Measurements from ENCODE around the gene EML6.
A peak's percentile ranks its signal among the peaks of the same experiment; 100 is the strongest.
"Not testable (repeated sequence)": the region's sequence is repeated elsewhere in the genome, so short reads cannot be mapped to it uniquely, and the experiment has no call there.

Gene EML6

GRCh38 chr2:54855434-54855833, 132.0 kb downstream of the EML6 start:
- DNase-seq: no peak

- DNase-seq: no peak
Measured at GRCh38 chr2:54858021-54858681, 134.7 kb downstream of the EML6 start.

GRCh38 chr2:54859416-54859815, 136.0 kb downstream of the EML6 start:
- DNase-seq: no peak

GRCh38 chr2:54859997-54860701, 136.7 kb downstream of the EML6 start:
- DNase-seq: no peak

GRCh38 chr2:54862229-54862628, 138.8 kb downstream of the EML6 start:
- DNase-seq: no peak

GRCh38 chr2:54862742-54863141, 139.3 kb downstream of the EML6 start:
- DNase-seq: no peak

- no peak for DNase-seq
Measured at GRCh38 chr2:54863660-54864059, 140.2 kb downstream of the EML6 start.

GRCh38 chr2:54864096-54864495, 140.6 kb downstream of the EML6 start:
- no peak for DNase-seq

GRCh38 chr2:54864727-54865126, 141.3 kb downstream of the EML6 start:
- no peak for DNase-seq

- no peak for DNase-seq
Measured at GRCh38 chr2:54866179-54866578, 142.7 kb downstream of the EML6 start.

- DNase-seq: no peak
Measured at GRCh38 chr2:54866868-54867267, 143.4 kb downstream of the EML6 start.

- DNase-seq: no peak
Measured at GRCh38 chr2:54867457-54867856, 144.0 kb downstream of the EML6 start.

- DNase-seq: peak; percentile 91
Measured at GRCh38 chr2:54871457-54872107, 148.1 kb downstream of the EML6 start.

GRCh38 chr2:54872780-54873179, 149.3 kb downstream of the EML6 start:
- DNase-seq: peak; percentile 33

- DNase-seq: not testable (repeated sequence)
Measured at GRCh38 chr2:54873236-54873635, 149.8 kb downstream of the EML6 start.

GRCh38 chr2:54876764-54877163, 153.3 kb downstream of the EML6 start:
- DNase-seq: no peak

GRCh38 chr2:54878182-54878581, 154.7 kb downstream of the EML6 start:
- DNase-seq: peak; percentile 71

- no peak for DNase-seq
Measured at GRCh38 chr2:54879032-54879431, 155.6 kb downstream of the EML6 start.

GRCh38 chr2:54879598-54880332, 156.3 kb downstream of the EML6 start:
- peak; percentile 47 for DNase-seq

- peak; percentile 35 for DNase-seq
Measured at GRCh38 chr2:54880428-54880827, 157.0 kb downstream of the EML6 start.

- DNase-seq: peak; percentile 9
Measured at GRCh38 chr2:54881759-54882158, 158.3 kb downstream of the EML6 start.

GRCh38 chr2:54885891-54886290, 162.4 kb downstream of the EML6 start:
- DNase-seq: no peak

GRCh38 chr2:54887850-54888545, 164.5 kb downstream of the EML6 start:
- DNase-seq: no peak
